ENCODE results near the gene ANKRD55. TPM values are rescaled to one million over a fixed set of nuclear protein-coding genes. Genes with fewer than 3 reads are reported as not detected.

The ANKRD55 gene
- not detected for total RNA-seq

GRCh38 chr5:56233230-56233629, at the start of gene ANKRD55:
TSS of gene ANKRD55 (minus strand) at chr5:56233330. CDS start at chr5:56232913, 417 bp downstream.
- H3K27ac ChIP-seq, result no peak within 1 kb of the TSS
- no peak for DNase-seq
- no peaks in the 10 kb centered on the region for H3K4me1 ChIP-seq
- intact Hi-C loops (cut with DNase I), result no loop called here
- H3K36me3 ChIP-seq, result no peaks in the 10 kb centered on the region
- H3K27me3 ChIP-seq, result no peaks in the 10 kb centered on the region
- TF ChIP-seq CTCF (IDR thresholded peaks at IDR 0.05), result no peak
- H3K4me3 ChIP-seq, result no peak within 1 kb of the TSS
- no peaks in the 10 kb centered on the region for H3K9me3 ChIP-seq
- H3K9ac ChIP-seq (ENCODE audit: low read depth in 2 of 2, low read length in 2 of 2), result no peak within 1 kb of the TSS

GRCh38 chr5:56282216-56282615, 49.1 kb upstream of the ANKRD55 start:
- no peaks in the 10 kb centered on the region for H3K4me1 ChIP-seq
- no peak overlapping the region for H3K4me3 ChIP-seq
- H3K9ac ChIP-seq (ENCODE audit: low read depth in 2 of 2, low read length in 2 of 2), result no peak overlapping the region
- intact Hi-C loops (cut with DNase I), result no loop called here
- H3K9me3 ChIP-seq, result no peaks in the 10 kb centered on the region
- no peaks in the 10 kb centered on the region for H3K36me3 ChIP-seq
- TF ChIP-seq CTCF (IDR thresholded peaks at IDR 0.05), result no peak
- H3K27me3 ChIP-seq, result no peaks in the 10 kb centered on the region
- DNase-seq, result no peak
- H3K27ac ChIP-seq, result no peak overlapping the region

- intact Hi-C loops (cut with DNase I), result no loop called here
- no peaks in the 10 kb centered on the region for H3K36me3 ChIP-seq
- no peak for DNase-seq
- H3K27ac ChIP-seq, result no peak overlapping the region
- H3K9ac ChIP-seq (ENCODE audit: low read depth in 2 of 2, low read length in 2 of 2), result no peak overlapping the region
- H3K4me3 ChIP-seq, result no peak overlapping the region
- no peaks in the 10 kb centered on the region for H3K27me3 ChIP-seq
- H3K4me1 ChIP-seq, result no peaks in the 10 kb centered on the region
- no peaks in the 10 kb centered on the region for H3K9me3 ChIP-seq
- no peak for TF ChIP-seq CTCF (IDR thresholded peaks at IDR 0.05)
Observed at GRCh38 chr5:56281489-56282165, 48.5 kb upstream of the ANKRD55 start.

GRCh38 chr5:56279979-56280378, 46.8 kb upstream of the ANKRD55 start:
- no peaks in the 10 kb centered on the region for H3K36me3 ChIP-seq
- H3K27me3 ChIP-seq, result no peaks in the 10 kb centered on the region
- intact Hi-C loops (cut with DNase I), result no loop called here
- no peak for TF ChIP-seq CTCF (IDR thresholded peaks at IDR 0.05)
- no peak for DNase-seq
- no peak overlapping the region for H3K4me3 ChIP-seq
- H3K4me1 ChIP-seq, result no peaks in the 10 kb centered on the region
- H3K9ac ChIP-seq (ENCODE audit: low read depth in 2 of 2, low read length in 2 of 2), result no peak overlapping the region
- H3K27ac ChIP-seq, result no peak overlapping the region
- H3K9me3 ChIP-seq, result no peaks in the 10 kb centered on the region

GRCh38 chr5:56279291-56279690, 46.2 kb upstream of the ANKRD55 start:
- Histone ChIP-seq H3K27ac (no peak overlapping the region), H3K27me3 (no peaks in the 10 kb centered on the region), H3K36me3 (no peaks in the 10 kb centered on the region), H3K4me3 (no peak overlapping the region), H3K9ac (ENCODE audit: low read depth in 2 of 2, low read length in 2 of 2) (no peak overlapping the region), H3K4me1 (no peaks in the 10 kb centered on the region), H3K9me3 (no peaks in the 10 kb centered on the region)
- no peak for TF ChIP-seq CTCF (IDR thresholded peaks at IDR 0.05)
- intact Hi-C loops (cut with DNase I), result no loop called here
- no peak for DNase-seq

All from colonic mucosa (tissue), 4 donors.